NB4 (cell line): ENCODE results near the gene NUDCD3.

Experiments used
- CTCF ChIP-seq: IDR thresholded peaks from one replicate; pipeline ENCODE4 v1.5.1; 2012; ENCODE audit warnings: low read depth, low read length
- MAX ChIP-seq: IDR thresholded peaks from 2 replicates; pipeline ENCODE4 v1.6.1; 2011; ENCODE audit warnings: low read depth, low read length
- MYC ChIP-seq: IDR thresholded peaks from 2 replicates; pipeline ENCODE4 v1.6.1; 2011; ENCODE audit warnings: low read depth, low read length
- POLR2A ChIP-seq: IDR thresholded peaks from 2 replicates; pipeline ENCODE4 v1.6.1; 2011; ENCODE audit warnings: mild to moderate bottlenecking; ENCODE audit not compliant: insufficient read length; ENCODE audit errors: extremely low read depth

GRCh38 chr7:44434201-44434600, 56.3 kb downstream of the NUDCD3 start:
- no peak for TF ChIP-seq CTCF
- TF ChIP-seq POLR2A: no peak
- TF ChIP-seq MAX: no peak
- TF ChIP-seq MYC: no peak
